GM21717 (cell line): ENCODE data around the gene WDR33.

Experiments
- ATAC-seq: cut with Tn5 transposase; IDR thresholded peaks from one replicate; pipeline ENCODE4 v1.9.1; 2021; ENCODE audit warnings: mild to moderate bottlenecking, moderate library complexity; ENCODE audit not compliant: unreplicated experiment

The WDR33 gene

DNA sequence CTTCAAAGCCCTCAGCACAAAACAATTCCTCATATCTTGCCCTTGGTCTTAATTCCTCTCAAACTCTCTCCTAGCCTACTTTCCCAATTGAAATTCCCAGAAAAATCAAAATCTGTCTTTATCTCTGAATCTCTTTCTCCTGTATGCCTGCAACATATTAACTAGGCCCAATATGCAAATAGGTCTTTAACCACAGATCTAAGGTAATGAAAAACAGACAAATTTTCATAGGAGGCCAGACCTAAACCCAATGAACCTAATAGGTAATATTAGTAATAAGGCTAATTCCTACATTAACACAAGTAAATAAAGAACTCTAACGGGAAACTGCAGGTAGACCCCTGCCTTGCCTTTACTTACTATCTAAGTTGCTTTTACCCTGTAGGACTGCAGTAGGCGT is 41.4 kb downstream of the WDR33 start:
- ATAC-seq, result no peak

DNA sequence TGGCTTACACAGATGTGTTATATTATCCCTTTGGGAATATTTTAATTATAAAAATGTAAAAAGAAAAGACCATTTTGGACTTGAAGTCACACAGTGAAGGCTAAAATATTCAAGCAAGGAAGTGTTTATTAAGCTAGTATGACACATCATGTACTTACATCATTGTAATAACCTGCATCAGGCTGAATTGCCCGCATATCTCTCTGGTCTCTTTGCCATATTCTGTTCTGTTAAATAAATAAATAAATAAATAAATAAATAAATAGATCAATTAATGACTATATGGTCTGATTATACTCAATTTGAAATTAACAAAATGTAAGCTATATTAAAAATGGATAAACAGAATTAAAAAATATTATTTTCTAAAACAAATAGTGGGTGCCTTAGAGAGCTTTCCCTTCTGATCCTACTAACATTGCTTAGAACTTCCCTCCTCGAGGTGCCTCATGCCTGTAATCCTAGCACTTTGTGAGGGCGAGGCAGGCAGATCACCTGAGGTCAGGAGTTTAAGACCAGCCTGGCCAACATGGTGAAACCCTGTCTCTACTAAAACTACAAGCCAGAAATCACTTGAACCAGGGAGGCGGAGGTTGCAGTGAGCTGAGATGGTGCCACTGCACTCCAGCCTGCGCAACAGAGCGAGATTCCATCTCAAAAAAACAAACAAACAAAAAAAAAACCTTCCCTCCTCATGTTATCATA is 42.0 kb downstream of the WDR33 start:
- ATAC-seq, result no peak

DNA sequence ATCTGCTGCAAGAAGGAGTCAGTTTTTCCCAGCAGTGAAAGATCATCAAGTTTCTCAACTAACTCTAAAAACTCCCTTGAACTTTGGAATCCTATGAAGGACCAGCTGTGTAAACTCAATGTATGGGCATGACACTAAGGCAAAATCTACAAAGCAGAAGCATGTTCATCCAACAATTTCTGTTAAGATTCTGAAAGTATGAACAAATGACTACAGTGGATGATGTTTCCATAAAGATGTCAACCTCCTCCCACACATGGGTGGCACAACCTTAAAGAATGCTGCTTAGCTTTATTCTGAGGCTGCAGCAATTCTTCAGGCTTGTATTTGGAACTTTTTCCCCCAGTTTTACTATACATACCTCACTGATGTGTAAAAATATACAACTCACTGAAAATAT is 47.2 kb downstream of the WDR33 start:
- ATAC-seq, result no peak

DNA sequence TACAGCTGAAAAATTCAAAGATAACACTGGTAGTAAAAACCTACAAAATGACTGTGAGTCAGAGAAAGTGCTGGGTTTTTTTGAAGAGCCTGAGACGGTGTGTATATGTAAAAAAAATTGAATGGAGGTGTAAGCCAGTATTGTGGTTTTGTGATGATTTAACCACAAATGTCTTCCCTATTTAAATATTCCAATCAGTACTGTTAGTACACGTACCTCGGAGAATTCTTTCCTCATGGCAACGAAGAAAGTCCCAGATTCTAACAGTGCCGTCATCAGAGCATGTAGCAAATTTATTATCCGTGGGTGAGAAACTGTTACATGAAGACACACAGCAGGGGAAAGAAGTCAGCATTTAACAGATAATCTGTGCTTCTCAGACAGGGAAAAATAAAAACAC is 48.1 kb downstream of the WDR33 start:
- no peak for ATAC-seq

DNA sequence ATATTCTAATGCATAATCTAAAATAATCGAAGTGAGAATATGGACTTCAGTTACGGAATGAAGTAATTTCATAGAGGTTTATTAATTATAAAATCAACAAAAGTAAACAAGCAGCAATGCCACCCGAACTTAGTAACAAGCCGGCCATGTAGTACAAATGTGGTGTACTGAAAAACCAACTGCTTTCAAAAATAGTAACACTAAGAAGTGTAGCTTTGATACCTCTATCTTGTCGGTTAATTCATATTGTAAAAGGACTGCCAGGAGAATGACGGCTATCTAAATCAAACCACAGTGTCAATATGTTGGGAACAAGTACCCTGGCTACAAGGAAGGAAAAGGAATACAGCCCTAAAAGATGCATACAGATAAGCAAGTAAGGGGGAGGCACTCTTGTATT is 48.5 kb downstream of the WDR33 start:
- ATAC-seq, result no peak

DNA sequence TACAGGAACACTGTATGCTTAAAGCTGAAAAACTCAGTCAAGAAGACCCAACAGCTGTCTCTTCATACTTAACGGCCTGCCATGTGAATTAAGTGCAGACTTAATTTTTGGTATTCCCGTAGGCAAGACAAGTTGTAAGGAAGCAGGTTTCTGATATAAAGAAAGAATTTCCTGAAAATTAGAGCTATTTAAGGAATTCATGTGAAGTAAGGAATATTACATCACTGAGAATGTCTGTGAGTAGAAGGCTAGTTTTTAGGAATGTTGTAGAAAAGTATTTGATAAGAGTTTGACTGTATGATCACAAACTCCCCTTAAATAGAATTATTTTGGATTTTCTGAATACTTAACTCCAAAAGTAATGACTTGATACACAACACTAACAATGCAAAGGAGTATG is 51.0 kb downstream of the WDR33 start:
- ATAC-seq, result no peak

DNA sequence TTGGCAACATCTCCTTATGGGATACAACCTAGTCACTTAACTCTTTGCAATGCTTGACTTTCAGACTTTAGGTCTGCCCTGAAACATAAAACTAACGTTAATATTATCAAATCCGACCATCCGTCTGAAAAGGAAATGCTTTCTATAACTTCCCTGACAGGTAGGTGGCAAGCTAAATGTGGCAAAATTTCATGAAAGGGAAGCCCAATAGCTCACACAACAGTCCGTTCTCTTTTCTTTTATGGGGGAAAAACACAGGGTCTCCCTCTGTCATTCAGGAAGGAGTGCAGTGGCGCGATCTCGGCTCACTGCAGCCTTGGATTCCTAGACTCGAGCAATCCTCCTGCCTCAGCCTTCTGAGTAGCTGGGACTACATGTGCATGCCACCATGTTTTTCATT is 56.8 kb downstream of the WDR33 start:
- ATAC-seq, result no peak

DNA sequence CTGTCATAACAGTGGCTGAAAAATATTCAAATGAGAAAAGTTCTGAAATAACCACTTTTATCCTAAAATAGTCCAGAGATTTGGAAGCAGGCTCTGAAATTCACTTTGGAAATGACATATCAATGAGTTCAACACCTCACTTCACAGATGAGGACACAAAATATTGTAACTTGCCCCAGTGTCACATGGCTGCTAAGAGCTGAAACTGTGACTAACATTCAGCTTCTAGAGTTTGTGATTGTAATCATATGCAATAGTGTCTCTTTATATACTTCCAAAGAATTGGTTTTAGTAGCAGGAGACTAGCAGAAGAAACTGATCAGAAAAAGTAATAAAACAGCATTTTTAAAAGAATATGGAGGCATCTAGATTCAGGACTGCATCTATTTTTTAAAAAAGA is 57.6 kb downstream of the WDR33 start:
- no peak for ATAC-seq

DNA sequence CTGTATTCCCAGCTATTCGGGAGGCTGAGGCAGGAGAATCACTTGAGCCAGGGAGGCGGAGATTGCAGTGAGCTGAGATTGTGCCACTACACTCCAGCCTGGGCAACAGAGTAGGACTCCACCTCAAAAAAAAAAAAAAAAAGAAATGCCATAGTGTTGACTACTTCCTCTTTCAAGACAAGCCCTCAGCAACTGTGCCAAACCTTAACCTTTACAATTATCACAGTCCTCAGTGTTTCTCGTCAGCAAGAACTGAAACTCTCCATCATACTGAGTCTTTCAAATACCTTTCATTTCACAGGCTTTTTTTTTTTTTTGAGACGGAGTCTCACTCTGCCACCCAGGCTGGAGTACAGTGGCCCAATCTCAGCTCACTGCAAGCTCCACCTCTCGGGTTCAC is 61.4 kb downstream of the WDR33 start:
- ATAC-seq, result peak; percentile 92

DNA sequence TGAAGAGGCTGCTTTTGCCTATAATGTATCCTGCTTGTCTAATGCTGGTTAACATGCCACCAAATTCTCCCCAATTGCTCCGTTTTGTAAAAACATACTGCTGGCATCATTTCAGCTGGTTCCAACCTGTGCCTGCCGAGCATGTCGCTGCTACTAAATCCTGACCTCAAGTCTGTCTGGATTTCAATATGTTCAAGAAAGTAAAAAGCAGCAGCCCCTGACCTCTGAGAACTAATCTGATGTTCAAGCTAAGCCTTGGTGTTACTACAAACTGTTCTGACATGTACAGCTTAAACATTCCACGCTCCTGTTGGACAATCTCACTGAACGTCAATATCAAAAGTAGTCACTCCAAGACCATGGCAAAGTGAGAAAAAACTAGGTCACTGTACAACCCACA is 63.4 kb downstream of the WDR33 start:
- no peak for ATAC-seq

DNA sequence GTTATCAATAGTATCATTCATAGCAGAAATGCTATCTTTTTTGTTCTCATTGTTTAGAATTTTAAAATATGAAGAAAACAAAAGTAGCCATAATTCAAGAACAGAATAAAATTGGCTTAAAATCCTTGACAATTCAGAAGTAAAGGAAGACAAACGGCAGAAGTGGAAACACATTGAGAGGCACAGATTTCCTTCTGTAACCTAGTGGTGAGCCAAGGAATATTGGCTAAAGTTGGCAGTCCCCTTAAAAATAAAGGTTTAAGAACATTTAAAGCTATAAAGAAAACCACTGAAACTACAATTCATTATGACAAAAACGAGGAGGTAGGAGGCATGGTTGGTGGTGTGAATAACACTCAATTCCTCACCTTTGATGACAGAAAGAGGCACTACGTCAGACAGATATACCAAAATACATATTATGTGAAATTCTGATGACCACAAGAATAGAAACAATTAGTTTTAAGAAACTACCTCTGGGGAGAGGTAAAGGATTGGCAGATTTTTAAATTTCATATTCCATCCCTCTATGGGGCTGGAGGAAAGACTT is 67.4 kb downstream of the WDR33 start:
- no peak for ATAC-seq

DNA sequence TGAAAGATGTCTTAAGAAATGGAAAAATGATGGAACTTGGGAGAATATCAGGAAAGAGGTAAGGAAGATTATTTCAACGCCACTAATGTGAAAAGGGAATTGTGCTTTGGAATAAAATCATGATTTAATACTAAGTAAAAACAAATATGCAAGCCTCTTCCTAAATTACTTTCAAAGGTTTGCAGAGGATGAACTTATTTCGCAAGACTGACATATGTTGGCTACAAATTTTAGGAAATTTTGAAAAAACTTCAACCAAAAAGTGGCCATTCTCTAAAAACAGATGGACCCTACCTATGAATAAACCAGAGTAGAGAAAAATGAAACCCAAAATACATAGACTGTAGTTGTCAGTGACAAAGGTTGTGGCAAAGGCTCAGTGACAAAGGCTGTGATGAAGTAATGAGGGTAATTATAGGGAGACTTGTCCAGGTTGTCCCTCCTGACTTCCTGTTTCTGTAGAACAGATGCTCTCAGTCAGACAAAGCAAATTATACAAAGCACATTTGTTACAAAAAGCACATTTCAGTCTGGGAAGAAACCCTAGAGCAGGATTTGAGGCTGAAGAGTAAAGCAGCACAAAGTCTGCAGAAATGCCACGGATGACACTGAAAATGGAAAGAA is 70.2 kb downstream of the WDR33 start:
- ATAC-seq, result no peak

DNA sequence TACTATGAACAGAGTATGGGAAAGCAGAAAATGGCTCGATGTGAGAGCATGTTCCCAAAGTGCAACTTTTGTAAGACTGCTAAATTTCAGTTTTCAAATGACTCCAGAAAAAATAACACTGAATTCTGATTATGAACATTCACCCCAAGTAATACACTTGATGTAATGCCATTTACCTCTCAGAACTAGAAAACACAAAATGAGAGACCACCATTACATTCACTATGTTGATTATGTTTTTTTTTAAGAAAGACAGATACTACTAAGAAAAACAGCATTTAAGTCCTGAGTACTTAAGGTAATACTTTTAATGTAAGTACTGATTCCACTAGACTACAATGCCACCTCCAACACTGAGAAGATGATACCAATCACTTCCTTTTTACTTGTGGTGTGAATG is 71.2 kb downstream of the WDR33 start:
- no peak for ATAC-seq

DNA sequence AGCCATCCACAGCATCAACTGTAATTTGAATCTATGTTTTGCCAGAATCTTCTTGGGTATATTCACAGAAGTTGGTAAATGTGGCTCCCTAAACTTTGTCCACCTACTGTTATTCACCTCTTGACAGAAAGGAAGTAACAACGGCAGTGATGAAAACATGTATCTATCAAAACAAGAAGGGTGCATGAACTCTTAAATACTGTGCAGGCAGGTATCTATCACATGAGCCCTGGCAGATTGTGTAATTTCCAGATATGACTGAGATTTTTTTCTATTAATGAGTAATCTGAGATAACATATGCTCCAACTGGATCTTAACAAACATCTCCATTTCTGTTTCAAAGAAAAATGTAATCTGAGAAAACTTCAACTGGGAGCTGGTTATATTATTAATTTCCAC is 73.1 kb downstream of the WDR33 start:
- ATAC-seq, result no peak

DNA sequence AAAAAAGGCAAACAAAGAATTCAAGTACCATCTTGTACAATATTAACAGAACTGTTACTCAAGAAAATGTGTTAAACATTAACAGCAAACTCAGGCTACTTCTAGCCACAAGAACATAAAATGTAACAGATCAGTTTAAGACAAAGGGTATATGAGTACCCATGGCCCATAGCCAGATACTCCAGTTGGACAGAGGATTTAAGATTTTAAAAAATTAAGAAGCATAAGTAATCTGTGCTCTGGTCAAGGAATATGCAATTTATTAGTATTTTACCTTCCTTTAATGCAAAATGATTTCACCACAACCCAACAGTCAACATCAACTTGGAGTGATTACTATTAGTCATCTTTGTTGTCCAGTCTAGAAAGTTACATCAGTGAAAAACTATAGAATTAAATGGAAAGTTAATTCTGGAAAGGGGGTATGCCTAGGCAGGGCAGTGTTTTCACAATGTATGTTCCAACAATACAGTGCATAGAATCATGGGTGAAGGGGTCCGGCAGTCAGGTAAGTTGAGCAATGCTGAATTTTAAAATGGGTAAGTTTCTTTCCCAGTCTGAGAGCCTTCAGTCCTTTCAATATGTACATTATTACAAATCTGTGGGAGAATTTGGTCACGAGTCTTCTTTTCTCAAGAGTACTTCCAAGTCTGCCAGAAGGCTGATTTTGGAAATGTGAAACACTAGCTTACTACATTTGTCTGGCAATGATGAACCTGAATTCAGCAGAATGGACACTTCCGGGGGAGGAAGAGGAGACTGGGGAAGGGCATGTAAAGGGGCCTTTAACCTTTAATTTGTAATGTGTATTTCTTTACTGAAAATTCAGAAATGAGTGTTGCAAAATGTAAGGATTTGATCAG is 75.2 kb downstream of the WDR33 start:
- no peak for ATAC-seq

DNA sequence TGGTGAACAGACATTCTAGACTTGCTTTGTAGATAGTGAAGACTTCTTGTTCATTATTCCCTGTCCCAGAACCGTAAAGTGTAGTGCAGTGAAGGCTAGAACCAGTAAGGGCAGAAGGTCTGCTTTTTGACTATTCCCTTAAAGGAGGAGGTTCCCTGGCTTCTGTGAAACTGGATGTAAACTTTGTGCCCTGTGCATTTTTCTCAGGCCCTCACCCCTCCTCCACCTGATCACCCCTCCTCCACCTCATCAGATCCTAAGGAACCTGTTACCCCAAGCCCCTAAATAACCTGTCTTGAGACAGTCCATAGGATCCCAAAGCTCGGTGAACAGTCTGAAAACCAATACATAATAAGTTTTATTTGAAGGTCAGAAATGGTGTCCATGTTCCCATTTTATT is 75.9 kb downstream of the WDR33 start:
- no peak for ATAC-seq

DNA sequence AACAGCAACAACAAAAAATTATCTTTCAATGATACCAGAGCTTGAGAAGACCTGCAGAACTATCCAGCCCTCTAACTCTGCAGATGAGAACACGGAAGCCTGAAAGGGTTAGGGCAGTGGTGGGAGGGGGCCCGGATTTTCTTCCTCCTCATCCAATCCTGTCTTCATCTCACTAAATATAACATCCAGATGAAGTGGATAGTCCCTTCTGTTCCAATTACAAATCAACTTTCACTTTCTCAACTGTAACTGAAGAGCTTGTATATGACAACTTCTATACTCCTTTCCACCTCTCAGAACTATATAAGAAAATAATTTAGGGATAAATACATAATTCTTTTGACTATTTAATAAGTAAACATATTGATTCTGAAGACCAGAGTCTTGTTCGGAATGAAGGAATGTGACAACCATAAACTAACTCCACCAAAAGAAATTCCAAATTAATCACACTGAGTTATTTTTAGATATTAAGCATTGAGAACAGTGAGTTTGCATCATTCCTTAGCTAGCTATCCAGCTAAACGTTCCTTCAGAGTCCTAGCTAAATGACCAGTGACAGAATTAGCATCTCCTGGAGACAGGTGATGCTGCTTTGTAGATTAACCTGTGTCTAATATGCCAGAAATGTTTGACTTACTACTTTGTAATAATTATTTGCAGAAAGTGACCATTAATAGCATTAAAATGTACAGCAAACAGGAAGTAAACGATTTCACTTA is 77.0 kb downstream of the WDR33 start:
- no peak for ATAC-seq

DNA sequence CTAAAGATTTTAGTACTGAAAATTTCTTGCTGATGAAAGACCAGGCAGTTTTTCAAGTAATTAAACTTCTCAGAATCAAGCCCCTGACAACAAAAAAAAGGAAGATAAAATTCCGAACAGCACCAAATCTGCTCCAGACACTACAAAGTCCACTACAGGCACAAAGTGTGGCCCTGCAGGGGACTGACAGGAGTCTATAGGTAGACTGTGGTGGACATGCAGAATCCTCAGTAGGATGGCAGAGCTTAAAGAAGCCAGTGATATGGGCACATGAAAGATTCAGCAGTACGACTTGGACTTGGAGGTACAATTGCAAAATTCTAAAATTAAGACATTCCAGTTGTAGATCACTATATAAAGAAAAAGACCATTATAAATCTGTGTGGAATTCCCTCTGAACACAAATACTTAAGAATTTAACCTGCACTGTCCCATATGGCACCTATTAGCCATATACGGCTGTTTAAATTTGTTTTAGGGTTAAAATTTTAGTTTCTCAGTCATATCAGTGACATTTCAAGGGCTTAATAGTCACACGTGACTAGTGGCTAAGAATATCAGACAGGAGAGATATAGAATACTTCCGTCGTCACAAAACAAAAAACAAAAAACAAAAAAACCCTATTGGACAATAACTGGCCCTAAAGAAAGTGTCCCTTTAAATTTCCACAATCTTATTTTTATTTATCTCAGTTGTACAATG is 77.7 kb downstream of the WDR33 start:
- no peak for ATAC-seq

DNA sequence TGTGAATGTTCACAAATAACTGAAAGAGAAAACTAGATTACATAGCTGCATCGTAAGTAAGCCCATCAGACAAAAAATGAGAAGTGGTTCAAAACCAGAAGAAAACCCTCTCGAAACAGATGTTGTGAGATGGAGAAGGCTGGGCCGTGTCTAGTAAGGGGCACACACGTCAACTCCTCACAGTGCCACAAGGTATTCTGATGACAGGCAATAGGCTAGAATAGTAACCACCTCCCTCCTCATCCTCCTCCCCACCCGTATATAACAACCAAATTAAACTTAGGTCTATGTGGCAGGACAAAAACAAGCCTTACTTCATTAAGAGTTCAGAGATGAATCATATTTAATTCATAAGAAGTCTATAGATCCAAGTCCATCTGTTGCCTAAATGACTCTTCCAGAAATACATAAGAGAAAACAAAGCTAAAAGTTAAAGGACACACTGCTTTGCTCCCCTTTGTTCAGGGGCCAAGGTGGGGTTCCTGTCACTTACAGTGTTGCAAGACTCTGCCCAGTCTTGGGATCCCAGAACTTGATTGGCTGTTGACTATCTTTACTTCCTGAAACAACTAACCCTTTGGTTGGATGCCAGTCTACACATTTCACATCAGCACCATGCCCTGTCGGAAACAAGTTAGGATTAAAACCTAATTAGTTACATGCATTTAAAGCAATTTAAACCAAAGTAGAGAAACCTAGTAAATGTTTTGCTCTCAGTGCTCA is 84.7 kb downstream of the WDR33 start:
- ATAC-seq, result no peak

DNA sequence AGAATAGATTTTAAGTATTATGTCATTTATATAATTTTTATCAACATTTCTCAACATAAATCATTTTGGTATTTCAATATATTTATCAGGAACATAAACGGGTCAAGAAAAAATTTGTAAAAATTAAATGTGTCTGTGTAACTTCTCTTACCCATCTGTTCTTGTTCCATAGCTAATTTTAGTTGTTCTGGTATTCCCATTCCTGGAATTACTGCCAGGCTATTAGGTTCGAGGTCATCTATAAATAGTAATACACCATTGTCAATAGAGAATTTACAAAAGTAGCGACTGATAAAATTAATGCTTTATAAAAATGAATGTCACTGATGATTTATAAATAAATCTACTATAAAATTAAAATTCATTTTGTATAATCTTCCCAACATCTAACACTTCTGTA is 88.2 kb downstream of the WDR33 start:
- ATAC-seq, result no peak
